ENCODE results near the gene GHRH.

The GHRH gene

GRCh38 chr20:37299718-37300528, 38.3 kb upstream of the GHRH start:
- no peak for DNase-seq
- no peak for TF ChIP-seq CTCF (IDR thresholded peaks at IDR 0.05)
- intact Hi-C loops (cut with DNase I; ENCODE audit: low total_unique reads) = no loop called here
- peaks cover 7 to 78% (median 58%) of the 10 kb centered on the region in 4 donors for H3K4me1 ChIP-seq
- no peak overlapping the region for H3K4me3 ChIP-seq
- H3K27me3 ChIP-seq = no peaks in the 10 kb centered on the region
- H3K27ac ChIP-seq = peak overlapping the region; percentile 68 to 80
- H3K9me3 ChIP-seq = no peaks in the 10 kb centered on the region
- H3K36me3 ChIP-seq = peaks cover 19 to 27% (median 23%) of the 10 kb centered on the region in 3 donors

GRCh38 chr20:37298190-37298939, 36.8 kb upstream of the GHRH start:
- peaks cover 21 to 29% (median 25%) of the 10 kb centered on the region in 3 donors for H3K36me3 ChIP-seq
- H3K9me3 ChIP-seq = no peaks in the 10 kb centered on the region
- H3K4me1 ChIP-seq = peaks cover 7 to 80% (median 60%) of the 10 kb centered on the region in 4 donors
- no peak for TF ChIP-seq CTCF (IDR thresholded peaks at IDR 0.05)
- H3K27ac ChIP-seq = peak overlapping the region; percentile 78 to 80
- no peaks in the 10 kb centered on the region for H3K27me3 ChIP-seq
- peak in 1 of 2 donors; percentile 54 for DNase-seq
- intact Hi-C loops (cut with DNase I; ENCODE audit: low total_unique reads) = no loop called here
- no peak overlapping the region for H3K4me3 ChIP-seq

- peak overlapping the region in 1 of 2 donors; percentile 1 for H3K4me3 ChIP-seq
- H3K27ac ChIP-seq = peak overlapping the region; percentile 78 to 80
- H3K4me1 ChIP-seq = peaks cover 7 to 72% (median 56%) of the 10 kb centered on the region in 4 donors
- TF ChIP-seq CTCF (IDR thresholded peaks at IDR 0.05) = no peak
- peak in 1 of 2 donors; percentile 81 for DNase-seq
- no peaks in the 10 kb centered on the region for H3K9me3 ChIP-seq
- intact Hi-C loops (cut with DNase I; ENCODE audit: low total_unique reads) = no loop called here
- H3K27me3 ChIP-seq = no peaks in the 10 kb centered on the region
- peaks cover 19 to 38% (median 29%) of the 10 kb centered on the region in 3 donors for H3K36me3 ChIP-seq
Measured at GRCh38 chr20:37297066-37297736, 35.6 kb upstream of the GHRH start.

- no peak for DNase-seq
- Histone ChIP-seq H3K4me1 (peaks cover 7 to 72% (median 56%) of the 10 kb centered on the region in 4 donors), H3K27me3 (no peaks in the 10 kb centered on the region), H3K4me3 (no peak overlapping the region), H3K27ac (peak overlapping the region; percentile 78 to 80), H3K36me3 (peaks cover 11 to 38% (median 21%) of the 10 kb centered on the region in 3 donors), H3K9me3 (no peaks in the 10 kb centered on the region)
- intact Hi-C loops (cut with DNase I; ENCODE audit: low total_unique reads) = no loop called here
- no peak for TF ChIP-seq CTCF (IDR thresholded peaks at IDR 0.05)
Measured at GRCh38 chr20:37296371-37296770, 34.8 kb upstream of the GHRH start.

GRCh38 chr20:37295595-37295994, 34.0 kb upstream of the GHRH start:
- H3K9me3 ChIP-seq = no peaks in the 10 kb centered on the region
- peak overlapping the region; percentile 78 to 80 for H3K27ac ChIP-seq
- intact Hi-C loops (cut with DNase I; ENCODE audit: low total_unique reads) = no loop called here
- no peak for DNase-seq
- peaks cover 5 to 30% (median 15%) of the 10 kb centered on the region in 3 donors for H3K36me3 ChIP-seq
- H3K4me3 ChIP-seq = no peak overlapping the region
- H3K4me1 ChIP-seq = peaks cover 7 to 75% (median 59%) of the 10 kb centered on the region in 4 donors
- no peaks in the 10 kb centered on the region for H3K27me3 ChIP-seq
- no peak for TF ChIP-seq CTCF (IDR thresholded peaks at IDR 0.05)

All from tibial artery (tissue), 4 donors.